GM12878 (cell line): ENCODE data around the gene MID2. TPM values are rescaled to one million over a fixed set of nuclear protein-coding genes. Genes with fewer than 3 reads are reported as not detected.

Experiments
- ATAC-seq: fragments of 200-7000 bp; cut with Tn5 transposase; 3 replicates; pipeline ENCODE4 v1.9.1; 2020; ENCODE audit warnings: mild to moderate bottlenecking, moderate library complexity
- BruUV-seq: library from RNA; stranded (reverse); fragments of 400-500 nt; replicated peaks from 2 replicates; lab custom pipeline; 2021; lab: Mats Ljungman, UMichigan
- CTCF ChIA-PET: fragments of 300-600 bp; sonication (Branson Sonifier 250); formaldehyde crosslinking; extraction: SDS; loops from one replicate; lab custom pipeline; 2021; ENCODE audit warnings: inconsistent platforms; lab: Yijun Ruan, JAX
- POLR2A ChIA-PET: fragments of 350-600 bp; formaldehyde crosslinking; extraction: SDS; loops from one replicate; lab custom pipeline; 2021; ENCODE audit warnings: inconsistent platforms; lab: Charles Lee
- RAD21 ChIA-PET: fragments of 300-600 bp; sonication (Branson Sonifier 250); formaldehyde crosslinking; loops from one replicate; lab custom pipeline; 2023; ENCODE audit warnings: antibody characterized with exemption; ENCODE audit not compliant: unreplicated experiment; lab: Charles Lee
- SMC1A ChIA-PET: fragments of 300-600 bp; sonication (Branson Sonifier 250); formaldehyde crosslinking; loops from one replicate; lab custom pipeline; 2023; ENCODE audit not compliant: unreplicated experiment, uncharacterized antibody; lab: Charles Lee
- DNase-seq: peaks from one replicate; pipeline ENCODE4 v3.0.0-alpha.2; 2011; ENCODE audit warnings: low read depth, low spot score
- FAIRE-seq: peaks from 3 replicates; lab custom pipeline; 2011; peaks lifted over from hg19 to GRCh38; lab: Jason Lieb, UNC
- H2AFZ ChIP-seq: 2 replicates; pipeline ENCODE4 v1.6.0; 2011; ENCODE audit warnings: low read depth, low read length, control low read depth; ENCODE audit not compliant: control insufficient read depth
- H3K27ac ChIP-seq: 2 replicates; pipeline ENCODE4 v1.5.1; 2011; ENCODE audit warnings: control low read depth; ENCODE audit not compliant: control insufficient read depth, insufficient read depth
- H3K27me3 ChIP-seq, 2 experiments: replicated peaks in 1 of 2; 2 replicates each; pipeline versions ENCODE4 v1.6.0 to v1.6.1; 2011; ENCODE audit warnings: low read length in 1 of 2; ENCODE audit not compliant: control insufficient read depth in 2 of 2, insufficient read depth in 2 of 2
- H3K36me3 ChIP-seq, 2 experiments: 2 replicates each; pipeline ENCODE4 v1.5.1; 2011; ENCODE audit warnings: low read length in 1 of 2; ENCODE audit not compliant: control insufficient read depth in 2 of 2, insufficient read depth in 2 of 2
- H3K4me1 ChIP-seq: 2 replicates; pipeline ENCODE4 v1.6.1; 2011; ENCODE audit warnings: mild to moderate bottlenecking, low read length, moderate library complexity, mixed read lengths; ENCODE audit not compliant: control insufficient read depth, insufficient read depth
- H3K4me2 ChIP-seq: 2 replicates; pipeline ENCODE4 v1.6.0; 2011; ENCODE audit warnings: control low read depth; ENCODE audit not compliant: control insufficient read depth, insufficient read depth
- H3K4me3 ChIP-seq: fragments of 200-600 bp; sonication (generic); 2 replicates; pipeline ENCODE4 v1.5.1; 2016
- H3K79me2 ChIP-seq: 2 replicates; pipeline ENCODE4 v1.6.0; 2011; ENCODE audit warnings: low read length; ENCODE audit not compliant: control insufficient read depth, insufficient read depth
- H3K9ac ChIP-seq: 2 replicates; pipeline ENCODE4 v1.8.0; 2011; ENCODE audit warnings: low read length, control low read depth, mixed read lengths; ENCODE audit not compliant: control insufficient read depth, insufficient read depth
- H3K9me3 ChIP-seq: replicated peaks from 3 replicates; pipeline ENCODE4 v1.5.1; 2011; ENCODE audit warnings: mild to moderate bottlenecking, low read length; ENCODE audit not compliant: control insufficient read depth, insufficient read depth
- H4K20me1 ChIP-seq: 2 replicates; pipeline ENCODE4 v1.6.0; 2011; ENCODE audit not compliant: control insufficient read depth, insufficient read depth
- ASH2L ChIP-seq: fragments of 300-600, 200-600 bp; sonication (generic); IDR thresholded peaks from 2 replicates; pipeline ENCODE4 v1.6.1; 2017; ENCODE audit warnings: low read depth, mild to moderate bottlenecking, borderline replicate concordance
- BCL11A ChIP-seq: IDR thresholded peaks from 2 replicates; pipeline ENCODE4 v1.6.1; 2011; ENCODE audit warnings: low read depth, low read length
- BHLHE40 ChIP-seq, 2 experiments: fragments of 450-650 bp in 1 of 2; IDR thresholded peaks; 2 replicates each; pipeline ENCODE4 v1.6.1; 2011 to 2017; ENCODE audit warnings: low read depth in 2 of 2, borderline replicate concordance in 1 of 2, improper control_type of control experiment in 1 of 2, low read length in 1 of 2, mild to moderate bottlenecking in 1 of 2
- BMI1 ChIP-seq: fragments of 450-650 bp; IDR thresholded peaks from 2 replicates; pipeline ENCODE4 v1.6.1; 2016; ENCODE audit warnings: mild to moderate bottlenecking, moderate library complexity, borderline replicate concordance
- CBFB ChIP-seq: IDR thresholded peaks from 2 replicates; pipeline ENCODE4 v1.6.1; 2016; ENCODE audit warnings: antibody characterized with exemption, low read depth
- HDAC6 ChIP-seq: fragments of 200-600 bp; sonication (generic); IDR thresholded peaks from one replicate; pipeline ENCODE4 v1.8.0; 2017; ENCODE audit warnings: antibody characterized with exemption; ENCODE audit not compliant: unreplicated experiment
- MTA2 ChIP-seq: fragments of 450-650 bp; IDR thresholded peaks from 2 replicates; pipeline ENCODE4 v1.6.1; 2016; ENCODE audit warnings: low read depth, mild to moderate bottlenecking, moderate library complexity
- WGBS: methylation state at CpG from one replicate; pipeline ENCODE4 v1.1.6; 2016; ENCODE audit warnings: low lambda C conversion rate; ENCODE audit not compliant: insufficient replicate concordance, insufficient coverage; ENCODE audit errors: missing lambda C conversion rate; 5-methylcytosine and 5-hydroxymethylcytosine counted together
- in situ Hi-C: fragments of 300-500 bp; cut with MboI; formaldehyde crosslinking; loops from 9 replicates; pipeline ENCODE4 v1.14.3; 2018; ENCODE audit warnings: mixed read lengths
- intact Hi-C: fragments of 100-400 bp; cut with micrococcal nuclease; formaldehyde crosslinking; loops from one replicate; pipeline ENCODE4 v1.14.2; 2022; ENCODE audit not compliant: unreplicated experiment
- polyA plus RNA-seq, 11 experiments: library from polyadenylated mRNA; depleted of rRNA in 4 of 11; unstranded in 6 of 11; stranded (reverse) in 5 of 11; fragments of >200 nt; fragmentation: Nextera tagmentation in 4 of 11; fragmentation: Illumina TruSeq in 1 of 11; extraction: Ambion mirVana in 4 of 11; extraction: Trizol in 1 of 11; gene quantifications; 1 replicate in 1 of 11; 2 replicates in 10 of 11; pipeline versions ENCODE4 v1.2.1 to v1.2.3, GENCODE V29; 2011 to 2016; ENCODE audit warnings: inconsistent platforms in 2 of 11, missing spikeins in 2 of 11, low read depth in 1 of 11
- total RNA-seq, 4 experiments: library from RNA; depleted of rRNA in 3 of 4; stranded (reverse); fragments of >200 nt in 3 of 4; fragmentation: Illumina TruSeq in 1 of 4; extraction: Trizol in 1 of 4; gene quantifications; 2 replicates each; pipeline versions ENCODE4 v1.2.1 to v1.2.3, GENCODE V29; 2013 to 2021
- TF ChIP-seq, protein P1 (sequence below): IDR thresholded peaks from 2 replicates; pipeline ENCODE4 v1.6.1; 2012; ENCODE audit warnings: low read length, inconsistent platforms
- TF ChIP-seq, protein P2 (sequence below): fragments of 450-650 bp; IDR thresholded peaks from 2 replicates; pipeline ENCODE4 v1.6.1; 2016; ENCODE audit warnings: mild to moderate bottlenecking
- TF ChIP-seq, protein P3 (sequence below): IDR thresholded peaks from 2 replicates; pipeline ENCODE4 v1.6.1; 2011; ENCODE audit warnings: borderline replicate concordance, low read depth, mild to moderate bottlenecking, moderate library complexity, low read length; ENCODE audit not compliant: insufficient read depth, poor library complexity, severe bottlenecking
- TF ChIP-seq, protein P4 (sequence below): IDR thresholded peaks from 2 replicates; pipeline ENCODE4 v1.6.1; 2011; ENCODE audit warnings: borderline replicate concordance, low read depth, mild to moderate bottlenecking, moderate library complexity, mixed read lengths, low read length; ENCODE audit not compliant: insufficient read depth; ENCODE audit errors: extremely low read length

MID2 gene
- total and polyA plus RNA-seq, 10 of the 15 experiments (the other 5 are each of a cell fraction or from before 2014, with no cell fraction given), result 0.04 to 0.21 TPM; not detected in 8

DNA sequence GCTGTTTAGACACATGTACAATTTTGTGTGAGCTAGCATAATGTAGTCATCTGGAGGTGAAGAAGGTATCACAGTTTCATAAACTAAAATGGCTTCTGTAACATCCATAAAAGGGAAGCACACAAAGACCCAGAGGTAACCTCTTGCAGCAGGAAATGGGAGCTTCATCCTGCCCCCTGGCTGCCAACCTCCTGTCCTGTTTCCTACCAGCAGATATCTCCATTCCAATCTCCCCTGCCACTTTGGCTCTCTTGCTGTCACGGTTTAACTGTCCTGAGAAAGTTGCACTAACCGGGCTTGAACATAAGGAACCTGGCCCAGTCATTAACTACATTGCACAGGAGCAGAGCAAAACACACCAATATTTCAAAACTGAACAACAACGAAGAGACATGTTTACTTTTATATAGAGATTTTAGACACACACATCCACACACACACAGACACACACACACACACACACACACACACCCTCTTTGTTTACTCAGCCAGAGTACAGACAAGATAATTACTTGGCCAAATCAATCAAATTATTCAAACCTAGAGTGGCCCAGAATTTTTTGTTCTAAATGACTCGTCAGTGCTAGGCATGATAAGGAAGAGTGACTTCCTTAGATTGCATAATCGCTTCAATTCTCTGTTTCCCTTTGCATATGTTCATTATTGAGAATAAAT, 24.2 kb downstream of the MID2 start:
- Histone ChIP-seq H3K9me3 (no peaks in the 10 kb centered on the region), H3K4me2 (no peak overlapping the region), H3K79me2 (no peaks in the 10 kb centered on the region), H4K20me1 (no peaks in the 10 kb centered on the region), H2AFZ (no peak overlapping the region), H3K9ac (no peak overlapping the region), H3K27ac (no peak overlapping the region), H3K36me3 (no peaks in the 10 kb centered on the region), H3K27me3 (no peaks in the 10 kb centered on the region; a peak in 1 of 4 replicates), H3K4me3 (no peak overlapping the region), H3K4me1 (no peaks in the 10 kb centered on the region)
- TF ChIP-seq CBFB (no peak), ASH2L (no peak)
- FAIRE-seq (no peak), DNase-seq (no peak), ATAC-seq (no peak)
- ChIA-PET SMC1A (interaction anchor here (0.7 kb wide), 1 partner anchor 60 kb away, joined by 5 read pairs; no protein-coding TSS in a partner anchor), RAD21 (no interaction called here), POLR2A (no interaction called here), CTCF (interaction anchor here (0.7 to 1.5 kb wide), 2 partner anchors 11 to 236 kb away, joined by 3 to 6 read pairs; no protein-coding TSS in a partner anchor)
- intact Hi-C loops (no loop called here), in situ Hi-C loops (no loop called here)
- BruUV-seq, result no TSS peak
- 33% methylated on average over 5 of the region's 5 CpGs for WGBS

DNA sequence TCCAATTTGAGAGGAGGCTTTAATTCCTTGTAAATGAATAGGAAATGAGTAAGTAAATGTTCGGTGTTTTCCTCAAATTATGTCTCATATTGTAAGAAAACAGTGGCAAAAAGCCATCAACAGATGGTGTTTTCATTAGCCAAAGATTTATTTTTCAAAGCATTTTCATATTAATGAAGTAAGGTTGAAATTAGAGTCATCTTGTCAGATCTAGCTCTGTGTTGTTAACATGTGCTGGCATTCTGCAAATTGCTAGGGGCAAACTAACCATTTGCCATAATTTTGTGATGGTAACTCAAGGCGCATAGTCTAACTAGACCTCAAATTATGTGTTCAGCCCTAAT, 24.7 kb downstream of the MID2 start:
- CTCF ChIA-PET, result interaction anchor here (1.5 kb wide), 1 partner anchor 11 kb away, joined by 6 read pairs; no protein-coding TSS in a partner anchor
- Histone ChIP-seq H3K9ac (no peak overlapping the region), H3K9me3 (no peaks in the 10 kb centered on the region), H3K27ac (no peak overlapping the region), H4K20me1 (no peaks in the 10 kb centered on the region), H3K4me2 (no peak overlapping the region), H3K4me1 (no peaks in the 10 kb centered on the region), H3K79me2 (no peaks in the 10 kb centered on the region), H3K36me3 (no peaks in the 10 kb centered on the region), H2AFZ (no peak overlapping the region), H3K27me3 (no peaks in the 10 kb centered on the region; a peak in 1 of 4 replicates), H3K4me3 (no peak overlapping the region)
- SMC1A ChIA-PET, result no interaction called here
- FAIRE-seq, result no peak
- DNase-seq, result no peak
- ATAC-seq, result no peak
- WGBS, result 69% methylated on average over 2 of the region's 2 CpGs
- RAD21 ChIA-PET, result no interaction called here
- BruUV-seq, result no TSS peak
- in situ Hi-C loops, result no loop called here
- intact Hi-C loops, result no loop called here
- POLR2A ChIA-PET, result no interaction called here
- TF ChIP-seq BMI1 (no peak), BHLHE40 (IDR thresholded peaks at IDR 0.05; ENCODE audit: borderline replicate concordance in 1 of 2, low read depth in 2 of 2, low read length in 1 of 2) (no peak), BCL11A (no peak), HDAC6 (no peak), MTA2 (no peak)
- TF ChIP-seq, protein P1, sequence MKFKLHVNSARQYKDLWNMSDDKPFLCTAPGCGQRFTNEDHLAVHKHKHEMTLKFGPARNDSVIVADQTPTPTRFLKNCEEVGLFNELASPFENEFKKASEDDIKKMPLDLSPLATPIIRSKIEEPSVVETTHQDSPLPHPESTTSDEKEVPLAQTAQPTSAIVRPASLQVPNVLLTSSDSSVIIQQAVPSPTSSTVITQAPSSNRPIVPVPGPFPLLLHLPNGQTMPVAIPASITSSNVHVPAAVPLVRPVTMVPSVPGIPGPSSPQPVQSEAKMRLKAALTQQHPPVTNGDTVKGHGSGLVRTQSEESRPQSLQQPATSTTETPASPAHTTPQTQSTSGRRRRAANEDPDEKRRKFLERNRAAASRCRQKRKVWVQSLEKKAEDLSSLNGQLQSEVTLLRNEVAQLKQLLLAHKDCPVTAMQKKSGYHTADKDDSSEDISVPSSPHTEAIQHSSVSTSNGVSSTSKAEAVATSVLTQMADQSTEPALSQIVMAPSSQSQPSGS, result no peak
- TF ChIP-seq, protein P2, sequence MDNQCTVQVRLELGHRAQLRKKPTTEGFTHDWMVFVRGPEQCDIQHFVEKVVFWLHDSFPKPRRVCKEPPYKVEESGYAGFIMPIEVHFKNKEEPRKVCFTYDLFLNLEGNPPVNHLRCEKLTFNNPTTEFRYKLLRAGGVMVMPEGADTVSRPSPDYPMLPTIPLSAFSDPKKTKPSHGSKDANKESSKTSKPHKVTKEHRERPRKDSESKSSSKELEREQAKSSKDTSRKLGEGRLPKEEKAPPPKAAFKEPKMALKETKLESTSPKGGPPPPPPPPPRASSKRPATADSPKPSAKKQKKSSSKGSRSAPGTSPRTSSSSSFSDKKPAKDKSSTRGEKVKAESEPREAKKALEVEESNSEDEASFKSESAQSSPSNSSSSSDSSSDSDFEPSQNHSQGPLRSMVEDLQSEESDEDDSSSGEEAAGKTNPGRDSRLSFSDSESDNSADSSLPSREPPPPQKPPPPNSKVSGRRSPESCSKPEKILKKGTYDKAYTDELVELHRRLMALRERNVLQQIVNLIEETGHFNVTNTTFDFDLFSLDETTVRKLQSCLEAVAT, result no peak
- TF ChIP-seq, protein P3, sequence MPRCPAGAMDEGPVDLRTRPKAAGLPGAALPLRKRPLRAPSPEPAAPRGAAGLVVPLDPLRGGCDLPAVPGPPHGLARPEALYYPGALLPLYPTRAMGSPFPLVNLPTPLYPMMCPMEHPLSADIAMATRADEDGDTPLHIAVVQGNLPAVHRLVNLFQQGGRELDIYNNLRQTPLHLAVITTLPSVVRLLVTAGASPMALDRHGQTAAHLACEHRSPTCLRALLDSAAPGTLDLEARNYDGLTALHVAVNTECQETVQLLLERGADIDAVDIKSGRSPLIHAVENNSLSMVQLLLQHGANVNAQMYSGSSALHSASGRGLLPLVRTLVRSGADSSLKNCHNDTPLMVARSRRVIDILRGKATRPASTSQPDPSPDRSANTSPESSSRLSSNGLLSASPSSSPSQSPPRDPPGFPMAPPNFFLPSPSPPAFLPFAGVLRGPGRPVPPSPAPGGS, result no peak
- TF ChIP-seq, protein P4, sequence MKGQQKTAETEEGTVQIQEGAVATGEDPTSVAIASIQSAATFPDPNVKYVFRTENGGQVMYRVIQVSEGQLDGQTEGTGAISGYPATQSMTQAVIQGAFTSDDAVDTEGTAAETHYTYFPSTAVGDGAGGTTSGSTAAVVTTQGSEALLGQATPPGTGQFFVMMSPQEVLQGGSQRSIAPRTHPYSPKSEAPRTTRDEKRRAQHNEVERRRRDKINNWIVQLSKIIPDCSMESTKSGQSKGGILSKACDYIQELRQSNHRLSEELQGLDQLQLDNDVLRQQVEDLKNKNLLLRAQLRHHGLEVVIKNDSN, result no peak
